ENCODE results near the gene TBCD. TPM values are rescaled to one million over a fixed set of nuclear protein-coding genes. Genes with fewer than 3 reads are reported as not detected.

The TBCD gene
- total RNA-seq, 1 experiment from 2014 or later = 129 TPM

- no peaks in the 10 kb centered on the region for H3K27me3 Mint-ChIP-seq (ENCODE audit: low read depth)
- Histone ChIP-seq H4K5ac (ENCODE audit: insufficient read length, low read depth, low read length) (no peak overlapping the region), H3K23ac (ENCODE audit: insufficient read length, low read depth, low read length) (no peak overlapping the region), H4K8ac (replicated peaks; ENCODE audit: insufficient read length, low read depth, low read length) (no peak overlapping the region), H2AFZ (ENCODE audit: low read length) (no peak overlapping the region), H2BK12ac (ENCODE audit: insufficient read length, low read depth, low read length) (no peak overlapping the region), H2BK120ac (ENCODE audit: low read depth, low read length, poor library complexity, severe bottlenecking) (no peak overlapping the region), H3K27ac (ENCODE audit: insufficient read length, low read depth, low read length) (no peak overlapping the region), H3K18ac (ENCODE audit: insufficient read length, low read depth, low read length) (no peak overlapping the region), H3K27me3 (ENCODE audit: insufficient read depth, low read length) (no peaks in the 10 kb centered on the region), H3K9me3 (ENCODE audit: control insufficient read depth, low read depth, low read length) (no peaks in the 10 kb centered on the region), H3K56ac (ENCODE audit: insufficient read length, low read depth, low read length) (no peak overlapping the region), H3K4me2 (ENCODE audit: insufficient read depth, insufficient read length, low read length) (no peak overlapping the region), H4K91ac (ENCODE audit: insufficient read length, low read depth, low read length) (no peak overlapping the region), H3K23me2 (ENCODE audit: insufficient read length, low read depth, low read length, poor library complexity, severe bottlenecking) (no peaks in the 10 kb centered on the region), H3K14ac (ENCODE audit: insufficient read depth, low read length) (no peak overlapping the region), H2BK20ac (ENCODE audit: low read depth, low read length, poor library complexity, severe bottlenecking) (no peak overlapping the region), H4K20me1 (ENCODE audit: control insufficient read depth, insufficient read depth, insufficient read length) (no peaks in the 10 kb centered on the region), H3K79me1 (ENCODE audit: insufficient read depth, low read depth, low read length, poor library complexity, severe bottlenecking) (no peaks in the 10 kb centered on the region), H3K4ac (ENCODE audit: low read depth, low read length) (no peak overlapping the region), H2BK5ac (ENCODE audit: insufficient read length, low read length) (no peak overlapping the region), H3K79me2 (ENCODE audit: insufficient read depth, low read length) (no peaks in the 10 kb centered on the region; the same call in 1 of the 2 replicates), H3K4me1 (ENCODE audit: insufficient read depth, low read length) (no peaks in the 10 kb centered on the region; the same call in 1 of the 2 replicates), H2AK5ac (ENCODE audit: insufficient read length, low read length) (no peak overlapping the region), H3K9ac (ENCODE audit: extremely low read depth, insufficient read length, low read length) (no peak overlapping the region), H2BK15ac (ENCODE audit: low read depth, low read length) (no peak overlapping the region), H3T11ph (ENCODE audit: low read length) (no peak overlapping the region)
- peaks cover 14 to 31% (median 29%) of the 10 kb centered on the region in 3 experiments for H3K36me3 Mint-ChIP-seq (ENCODE audit: insufficient read depth in 1 of 3, low read depth in 3 of 3)
- peaks cover 28 to 41% of the 10 kb centered on the region in 2 experiments for H3K4me1 Mint-ChIP-seq
- H3K9me3 Mint-ChIP-seq = 0 out of 5 replicates have a peak, but pooled peaks cover 0 to 3% of the 10 kb centered on the region in 2 experiments
- H3K4me3 Mint-ChIP-seq = no peak overlapping the region
- TF ChIP-seq CTCF (conservative IDR thresholded peaks at IDR 0.05) = no peak
- no CpG with 5 or more reads among the region's 5 CpGs for WGBS (ENCODE audit: extremely low coverage, insufficient read length, low lambda C conversion rate)
- peak overlapping the region; percentile 8 to 87 (median 84); a peak in 4 of 7 replicates for H3K27ac Mint-ChIP-seq
- DNase-seq = no peak
These were observed 133.1 kb downstream of the TBCD start for GRCh38 chr17:82884970-82885353.
